Activated CD4-positive, alpha-beta T cell treated with anti-CD3 and anti-CD28 coated beads, Interleukin-2, amount 10 ng/mL, durations not matched to agents 24 days and 14 days (primary cell): ENCODE data around the gene MYRF. TPM values are rescaled to one million over a fixed set of nuclear protein-coding genes. Genes with fewer than 3 reads are reported as not detected.

ENCODE experiments used
- DNase-seq: peaks from one replicate; pipeline ENCODE4 v3.0.0; 2022
- H3K27ac Mint-ChIP-seq: one replicate; pipeline ENCODE4 v1.8.0; 2022; ENCODE audit warnings: mild to moderate bottlenecking, mixed read lengths
- H3K27me3 Mint-ChIP-seq: one replicate; pipeline ENCODE4 v1.8.0; 2022; ENCODE audit warnings: mixed read lengths
- H3K36me3 Mint-ChIP-seq: one replicate; pipeline ENCODE4 v1.8.0; 2022; ENCODE audit warnings: low read depth, mild to moderate bottlenecking, mixed read lengths
- H3K4me1 Mint-ChIP-seq: one replicate; pipeline ENCODE4 v1.8.0; 2021; ENCODE audit warnings: mixed read lengths
- H3K4me3 Mint-ChIP-seq: one replicate; pipeline ENCODE4 v1.8.0; 2022; ENCODE audit warnings: mild to moderate bottlenecking, moderate library complexity, mixed read lengths
- H3K9me3 Mint-ChIP-seq: one replicate; pipeline ENCODE4 v1.8.0; 2021; ENCODE audit warnings: mixed read lengths
- intact Hi-C: fragments of 100-400 bp; cut with micrococcal nuclease; formaldehyde crosslinking; loops from one replicate; pipeline ENCODE4 v1.15.1; 2023
- total RNA-seq: library from RNA; stranded (reverse); gene quantifications from 2 replicates; pipeline ENCODE4 v1.2.3, GENCODE V29; 2022

The MYRF gene
- total RNA-seq, 1 donor from 2014 or later = 1.2 TPM

DNA sequence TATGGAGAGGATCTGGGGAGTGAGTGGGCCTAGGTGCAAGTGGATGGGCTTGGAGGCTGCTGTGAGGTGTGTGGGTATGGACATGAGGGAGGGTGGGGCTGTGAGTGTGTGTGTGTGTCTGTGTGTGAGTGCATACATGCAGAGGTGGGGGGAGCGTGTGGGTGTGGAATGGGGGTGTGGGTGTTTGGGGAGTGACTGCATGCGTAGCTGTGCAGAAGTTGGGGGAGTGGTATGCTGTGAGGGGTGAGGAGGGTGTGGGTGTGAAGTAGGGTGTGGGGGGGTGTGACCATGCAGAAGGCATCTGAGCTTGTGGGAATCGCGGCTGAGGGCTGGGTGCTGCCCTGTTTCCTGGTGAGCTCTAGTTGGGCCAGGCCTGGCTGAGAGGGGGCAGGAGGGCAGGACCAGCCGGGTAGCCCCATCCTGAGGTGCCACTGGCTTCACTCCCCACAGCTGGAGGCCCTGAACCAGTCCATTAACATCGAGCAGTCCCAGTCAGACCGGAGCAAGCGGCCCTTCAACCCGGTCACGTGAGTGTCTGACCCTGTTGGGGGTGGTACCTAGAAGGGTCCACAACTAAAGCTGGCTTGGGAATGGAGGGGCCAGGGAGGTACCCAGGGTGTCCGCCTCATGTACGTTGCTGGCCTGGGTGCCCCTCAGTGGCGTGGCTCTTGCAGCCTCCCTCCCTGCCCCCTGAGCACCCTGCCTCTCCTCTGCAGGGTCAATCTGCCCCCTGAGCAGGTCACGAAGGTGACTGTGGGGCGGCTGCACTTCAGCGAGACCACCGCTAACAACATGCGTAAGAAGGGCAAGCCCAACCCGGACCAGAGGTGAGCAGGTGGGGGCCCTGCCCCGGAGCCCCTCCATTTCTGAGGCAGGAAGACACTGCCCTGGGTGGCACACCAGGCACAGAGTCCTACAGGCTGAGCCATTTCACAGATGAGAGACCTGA, 23.4 kb downstream of the MYRF start:
- intact Hi-C loops = loop anchor here (2.0 kb wide), 1 partner anchor 23 kb away; the partner anchor contains the start of gene MYRF
- H3K9me3 Mint-ChIP-seq = no peaks in the 10 kb centered on the region
- no peaks in the 10 kb centered on the region for H3K27me3 Mint-ChIP-seq
- DNase-seq = peak; percentile 54
- H3K4me1 Mint-ChIP-seq = peaks cover 15% of the 10 kb centered on the region
- H3K27ac Mint-ChIP-seq = no peak overlapping the region
- no peaks in the 10 kb centered on the region for H3K36me3 Mint-ChIP-seq
- no peak overlapping the region for H3K4me3 Mint-ChIP-seq

DNA sequence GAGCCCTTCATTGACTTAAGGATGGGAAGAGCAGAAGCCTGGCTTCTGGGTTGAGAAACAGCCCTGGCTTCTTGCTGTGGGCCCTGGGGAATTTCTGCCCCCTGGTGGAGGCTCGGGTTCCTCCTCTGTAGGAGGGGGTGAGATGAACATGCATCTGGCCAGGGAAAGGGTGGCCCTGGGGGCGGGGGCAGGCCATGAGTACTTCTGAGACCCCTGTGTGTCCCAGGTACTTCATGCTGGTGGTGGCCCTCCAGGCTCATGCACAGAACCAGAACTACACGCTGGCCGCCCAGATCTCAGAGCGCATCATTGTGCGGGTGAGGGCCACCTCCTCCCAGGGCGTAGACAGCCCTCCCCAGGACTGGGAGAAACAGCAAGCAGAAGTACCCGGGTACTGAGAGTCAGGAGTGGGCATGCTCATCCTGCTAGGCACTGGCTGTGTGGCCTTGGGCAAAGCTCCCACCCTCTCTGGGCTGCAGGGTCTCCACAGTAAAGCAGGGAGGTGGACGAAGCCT, 24.2 kb downstream of the MYRF start:
- no peak overlapping the region for H3K27ac Mint-ChIP-seq
- intact Hi-C loops = loop anchor here (1.0 to 2.0 kb wide), 2 partner anchors 16 to 24 kb away; partner anchors contain the start of genes FEN1, MYRF and TMEM258

DNA sequence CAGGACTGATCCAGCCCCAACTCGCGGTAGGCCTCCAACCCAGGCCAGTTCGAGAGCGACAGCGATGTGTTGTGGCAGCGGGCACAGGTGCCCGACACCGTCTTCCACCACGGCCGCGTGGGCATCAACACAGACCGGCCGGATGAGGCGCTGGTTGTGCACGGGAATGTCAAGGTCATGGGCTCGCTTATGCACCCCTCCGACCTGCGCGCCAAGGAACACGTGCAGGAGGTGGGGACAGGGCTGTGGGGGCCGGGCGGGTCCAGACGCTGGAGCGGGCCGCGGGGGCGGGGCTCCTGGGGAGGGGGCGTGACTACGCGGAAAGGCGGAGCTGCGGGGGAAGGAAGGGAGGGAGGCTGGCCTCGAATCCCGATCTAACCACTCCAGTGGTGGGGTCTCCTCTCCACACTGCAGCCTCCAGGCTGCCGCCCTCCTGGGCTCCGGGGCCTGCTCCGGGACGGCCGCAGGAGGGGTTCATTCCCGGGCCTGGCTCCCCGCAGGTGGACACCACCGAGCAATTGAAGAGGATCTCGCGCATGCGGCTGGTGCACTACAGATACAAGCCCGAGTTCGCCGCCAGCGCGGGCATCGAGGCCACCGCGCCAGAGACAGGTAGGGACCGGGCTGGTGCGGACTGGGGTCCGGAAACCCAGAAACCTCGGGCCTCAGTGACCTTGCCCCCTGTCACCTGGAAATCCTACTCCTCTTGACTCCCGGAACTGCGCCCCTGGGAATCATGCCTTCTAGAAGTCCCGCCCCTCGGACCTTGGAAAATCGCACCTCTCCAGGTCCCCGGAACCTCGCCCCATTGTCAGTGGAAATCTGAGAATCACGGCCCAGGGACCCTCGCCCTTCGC, 25.0 kb downstream of the MYRF start:
- no peaks in the 10 kb centered on the region for H3K36me3 Mint-ChIP-seq
- H3K4me1 Mint-ChIP-seq = peaks cover 13% of the 10 kb centered on the region
- H3K4me3 Mint-ChIP-seq = peak overlapping the region; percentile 71
- peak; percentile 93 for DNase-seq
- intact Hi-C loops = loop anchor here (1.0 to 2.0 kb wide), 2 partner anchors 15 to 25 kb away; partner anchors contain the start of genes FEN1, MYRF and TMEM258
- H3K27ac Mint-ChIP-seq = no peak overlapping the region
- H3K9me3 Mint-ChIP-seq = no peaks in the 10 kb centered on the region
- H3K27me3 Mint-ChIP-seq = no peaks in the 10 kb centered on the region

More for the DNA sequence above, 24.2 kb downstream of the MYRF start:
- no peaks in the 10 kb centered on the region for H3K36me3 Mint-ChIP-seq
- H3K27me3 Mint-ChIP-seq = no peaks in the 10 kb centered on the region
- H3K4me1 Mint-ChIP-seq = peaks cover 13% of the 10 kb centered on the region
- DNase-seq = peak; percentile 90
- no peaks in the 10 kb centered on the region for H3K9me3 Mint-ChIP-seq
- H3K4me3 Mint-ChIP-seq = peak overlapping the region; percentile 71

DNA sequence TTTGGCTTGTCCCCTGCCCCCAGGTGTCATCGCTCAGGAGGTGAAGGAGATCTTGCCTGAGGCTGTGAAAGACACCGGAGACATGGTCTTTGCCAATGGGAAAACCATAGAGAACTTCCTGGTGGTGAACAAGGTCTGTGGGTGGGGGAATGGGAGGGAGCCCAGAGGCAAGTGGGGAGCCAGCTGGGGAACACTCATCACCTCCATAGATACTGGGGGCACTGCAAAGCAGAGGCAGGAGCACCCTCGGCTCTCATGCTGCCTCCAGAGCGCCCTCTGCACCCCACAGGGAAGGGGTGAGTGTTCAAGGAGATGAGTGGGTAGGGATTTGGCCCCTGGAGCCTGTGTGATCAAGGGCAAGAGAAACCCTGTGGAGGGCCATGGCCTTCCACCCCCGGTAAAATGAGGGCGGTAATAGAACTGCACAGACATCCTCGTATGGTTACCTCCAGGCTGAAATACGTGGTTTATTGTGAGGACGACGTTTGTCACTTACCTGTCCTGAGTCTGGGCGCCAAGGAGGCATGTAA, 26.0 kb downstream of the MYRF start:
- H3K36me3 Mint-ChIP-seq = no peaks in the 10 kb centered on the region
- no peaks in the 10 kb centered on the region for H3K27me3 Mint-ChIP-seq
- no peak for DNase-seq
- peak overlapping the region; percentile 64 for H3K4me3 Mint-ChIP-seq
- peaks cover 13% of the 10 kb centered on the region for H3K4me1 Mint-ChIP-seq
- H3K27ac Mint-ChIP-seq = no peak overlapping the region
- intact Hi-C loops = no loop called here
- no peaks in the 10 kb centered on the region for H3K9me3 Mint-ChIP-seq

DNA sequence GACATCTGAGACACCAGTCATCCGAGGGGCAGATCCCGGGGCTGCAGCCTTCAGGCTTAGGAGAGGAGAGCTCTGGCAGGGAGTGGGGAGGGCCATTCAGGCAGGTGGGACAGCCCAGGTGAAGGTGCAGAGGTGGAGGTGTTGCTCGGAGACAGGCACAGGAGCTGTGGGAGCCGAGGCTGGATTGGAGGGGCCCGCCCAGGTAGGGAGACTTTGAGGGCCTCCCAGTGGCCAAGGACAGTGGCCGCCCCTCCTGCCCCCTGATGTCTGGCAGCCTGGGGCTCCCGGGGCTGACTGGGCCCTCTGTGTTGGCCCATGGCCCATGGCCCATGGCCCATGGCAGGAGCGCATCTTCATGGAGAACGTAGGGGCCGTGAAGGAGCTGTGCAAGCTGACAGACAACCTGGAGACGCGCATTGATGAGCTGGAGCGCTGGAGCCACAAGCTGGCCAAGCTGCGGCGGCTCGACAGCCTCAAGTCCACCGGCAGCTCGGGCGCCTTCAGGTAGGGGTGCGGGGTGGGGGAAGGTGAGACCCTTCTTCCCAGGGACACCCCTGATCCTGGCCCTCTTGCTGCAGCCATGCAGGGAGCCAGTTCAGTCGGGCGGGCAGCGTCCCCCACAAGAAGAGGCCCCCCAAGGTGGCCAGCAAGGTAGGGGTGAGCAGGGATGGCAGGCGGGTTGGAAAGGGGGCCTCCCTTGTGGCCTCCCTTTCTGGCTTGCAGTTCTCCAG, 26.6 kb downstream of the MYRF start:
- no peak overlapping the region for H3K27ac Mint-ChIP-seq
- peaks cover 13% of the 10 kb centered on the region for H3K4me1 Mint-ChIP-seq
- H3K9me3 Mint-ChIP-seq = no peaks in the 10 kb centered on the region
- H3K4me3 Mint-ChIP-seq = no peak overlapping the region
- no peak for DNase-seq
- no peaks in the 10 kb centered on the region for H3K36me3 Mint-ChIP-seq
- intact Hi-C loops = no loop called here
- no peaks in the 10 kb centered on the region for H3K27me3 Mint-ChIP-seq

DNA sequence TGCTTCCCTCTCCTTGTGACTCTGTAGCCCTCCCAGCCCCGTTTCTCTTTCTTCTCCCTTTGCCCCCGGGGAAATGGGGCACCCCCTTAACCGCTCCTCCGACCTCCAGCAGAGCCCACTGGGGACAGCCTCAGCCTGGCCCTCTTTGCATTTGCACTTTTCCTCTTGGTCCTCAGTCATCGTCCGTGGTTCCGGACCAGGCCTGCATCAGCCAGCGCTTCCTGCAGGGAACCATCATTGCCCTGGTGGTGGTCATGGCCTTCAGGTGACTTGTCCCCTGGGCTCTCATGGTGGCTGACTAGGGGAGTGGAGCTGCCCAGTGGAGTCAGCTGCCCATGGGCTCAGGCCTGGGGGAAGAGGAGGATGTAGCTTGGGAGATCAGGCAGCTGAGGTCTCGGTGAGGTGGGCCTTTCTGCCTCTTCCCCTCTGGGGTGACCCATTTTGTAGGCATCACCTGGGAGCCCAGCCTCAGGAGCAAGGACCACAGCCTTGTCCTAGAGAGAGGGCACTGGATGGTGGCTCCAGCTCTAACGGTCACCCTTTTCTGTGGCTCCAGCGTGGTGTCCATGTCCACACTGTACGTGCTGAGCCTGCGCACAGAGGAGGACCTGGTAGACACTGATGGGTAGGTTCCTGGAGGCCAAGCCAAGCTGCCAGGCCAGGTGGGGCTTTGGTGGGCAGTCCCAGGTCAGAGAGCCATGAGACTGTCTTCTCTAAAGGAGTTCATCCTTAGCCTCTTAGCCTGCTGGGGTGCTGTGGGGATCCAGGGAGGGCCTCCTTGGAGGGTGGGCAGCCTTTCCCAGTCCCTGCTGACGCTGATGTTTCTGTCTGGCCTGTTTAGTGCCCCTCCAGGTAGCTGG, 27.5 kb downstream of the MYRF start:
- no peak overlapping the region for H3K27ac Mint-ChIP-seq
- no peaks in the 10 kb centered on the region for H3K9me3 Mint-ChIP-seq
- H3K27me3 Mint-ChIP-seq = no peaks in the 10 kb centered on the region
- peaks cover 13% of the 10 kb centered on the region for H3K4me1 Mint-ChIP-seq
- H3K4me3 Mint-ChIP-seq = no peak overlapping the region
- DNase-seq = no peak
- peaks cover 3% of the 10 kb centered on the region for H3K36me3 Mint-ChIP-seq
- intact Hi-C loops = no loop called here

DNA sequence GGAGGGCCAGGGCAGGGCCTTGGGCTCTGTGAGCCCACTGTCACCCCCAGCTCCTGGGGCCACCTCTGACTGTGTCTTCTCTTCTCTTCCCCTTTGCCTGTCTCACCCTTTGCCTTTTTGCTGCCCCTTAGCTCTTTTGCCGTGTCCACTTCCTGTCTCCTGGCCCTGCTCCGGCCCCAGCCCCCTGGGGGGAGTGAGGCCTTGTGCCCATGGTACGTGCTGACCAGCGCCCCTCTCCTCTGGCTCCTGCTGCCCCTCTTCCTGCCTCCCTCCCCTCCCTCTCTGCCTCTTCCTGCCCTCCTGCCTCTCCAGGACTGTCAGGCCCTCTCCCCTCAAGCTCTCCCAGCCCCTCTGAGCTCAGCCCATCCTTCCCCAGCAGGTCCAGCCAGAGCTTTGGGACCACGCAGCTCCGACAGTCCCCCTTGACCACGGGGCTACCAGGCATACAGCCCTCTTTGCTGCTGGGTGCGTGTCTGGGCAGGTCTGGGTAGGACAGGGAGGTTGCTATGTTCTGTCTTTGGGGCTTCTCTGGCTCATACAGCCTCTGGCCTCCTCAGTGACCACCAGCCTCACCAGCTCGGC, 28.2 kb downstream of the MYRF start:
- peaks cover 11% of the 10 kb centered on the region for H3K4me1 Mint-ChIP-seq
- no peaks in the 10 kb centered on the region for H3K9me3 Mint-ChIP-seq
- H3K4me3 Mint-ChIP-seq = no peak overlapping the region
- intact Hi-C loops = no loop called here
- no peak overlapping the region for H3K27ac Mint-ChIP-seq
- DNase-seq = no peak
- H3K27me3 Mint-ChIP-seq = no peaks in the 10 kb centered on the region
- H3K36me3 Mint-ChIP-seq = peaks cover 7% of the 10 kb centered on the region

DNA sequence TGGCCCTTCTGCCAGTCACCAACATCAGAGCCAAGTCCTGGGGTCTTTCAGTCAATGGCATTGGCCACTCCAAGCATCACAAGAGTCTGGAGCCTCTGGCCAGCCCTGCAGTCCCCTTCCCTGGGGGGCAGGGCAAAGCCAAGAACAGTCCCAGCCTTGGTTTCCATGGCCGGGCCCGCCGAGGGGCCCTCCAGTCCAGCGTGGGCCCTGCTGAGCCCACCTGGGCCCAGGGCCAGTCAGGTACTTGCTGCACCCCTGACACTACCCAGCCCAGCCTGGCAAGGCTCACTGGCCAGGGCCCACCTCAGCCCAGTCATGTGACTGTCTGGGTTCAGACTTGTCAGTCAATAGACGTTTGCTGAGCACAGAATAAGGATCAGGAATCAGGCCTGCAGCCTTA, 29.1 kb downstream of the MYRF start:
- DNase-seq = no peak
- peaks cover 8% of the 10 kb centered on the region for H3K4me1 Mint-ChIP-seq
- H3K4me3 Mint-ChIP-seq = no peak overlapping the region
- no peaks in the 10 kb centered on the region for H3K9me3 Mint-ChIP-seq
- no peak overlapping the region for H3K27ac Mint-ChIP-seq
- intact Hi-C loops = no loop called here
- no peaks in the 10 kb centered on the region for H3K27me3 Mint-ChIP-seq
- H3K36me3 Mint-ChIP-seq = peaks cover 8% of the 10 kb centered on the region

DNA sequence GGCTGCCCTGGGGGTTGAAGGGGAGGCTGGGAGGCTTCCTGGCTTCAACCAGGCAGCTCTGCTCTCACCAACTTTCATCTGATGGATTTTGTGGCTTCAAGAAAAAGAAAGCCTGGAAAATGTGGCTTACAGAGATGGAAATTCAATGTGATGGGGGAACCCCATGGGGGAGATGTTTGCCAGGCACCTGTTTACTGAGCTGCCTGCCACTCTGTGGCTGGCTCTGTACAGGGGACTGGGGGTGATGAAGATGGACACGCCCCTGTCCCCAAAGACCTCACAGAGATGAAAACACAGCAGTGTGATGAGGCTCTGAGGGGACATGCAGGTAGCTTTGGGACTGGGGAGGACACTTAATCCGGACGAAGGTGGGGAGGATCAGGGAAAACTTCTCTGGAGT, 29.9 kb downstream of the MYRF start:
- Mint-ChIP-seq H3K4me3 (no peak overlapping the region), H3K27me3 (no peaks in the 10 kb centered on the region), H3K36me3 (peaks cover 8% of the 10 kb centered on the region), H3K9me3 (no peaks in the 10 kb centered on the region), H3K27ac (no peak overlapping the region), H3K4me1 (peaks cover 3% of the 10 kb centered on the region)
- DNase-seq = no peak
- intact Hi-C loops = no loop called here

DNA sequence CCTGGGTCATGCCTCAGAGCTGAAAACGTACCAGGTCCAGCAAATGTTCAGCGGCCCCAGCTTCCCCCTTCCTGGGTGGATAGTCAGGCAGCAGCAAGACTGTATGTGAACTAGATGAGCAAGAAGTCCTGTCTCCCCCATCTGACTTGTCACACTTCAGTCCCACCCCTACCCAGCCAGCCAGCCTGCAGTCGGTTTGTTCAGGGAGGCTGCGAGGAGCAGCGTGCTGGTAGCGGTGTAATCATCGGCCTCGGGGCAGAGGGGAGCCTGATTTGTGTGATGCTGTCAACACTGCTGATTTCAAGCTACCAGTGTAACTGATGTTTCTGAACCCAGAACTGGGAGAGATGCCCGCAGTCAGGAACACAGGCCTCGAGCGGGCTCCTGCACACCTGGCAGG, 30.4 kb downstream of the MYRF start:
- no peak overlapping the region for H3K4me3 Mint-ChIP-seq
- intact Hi-C loops = no loop called here

DNA sequence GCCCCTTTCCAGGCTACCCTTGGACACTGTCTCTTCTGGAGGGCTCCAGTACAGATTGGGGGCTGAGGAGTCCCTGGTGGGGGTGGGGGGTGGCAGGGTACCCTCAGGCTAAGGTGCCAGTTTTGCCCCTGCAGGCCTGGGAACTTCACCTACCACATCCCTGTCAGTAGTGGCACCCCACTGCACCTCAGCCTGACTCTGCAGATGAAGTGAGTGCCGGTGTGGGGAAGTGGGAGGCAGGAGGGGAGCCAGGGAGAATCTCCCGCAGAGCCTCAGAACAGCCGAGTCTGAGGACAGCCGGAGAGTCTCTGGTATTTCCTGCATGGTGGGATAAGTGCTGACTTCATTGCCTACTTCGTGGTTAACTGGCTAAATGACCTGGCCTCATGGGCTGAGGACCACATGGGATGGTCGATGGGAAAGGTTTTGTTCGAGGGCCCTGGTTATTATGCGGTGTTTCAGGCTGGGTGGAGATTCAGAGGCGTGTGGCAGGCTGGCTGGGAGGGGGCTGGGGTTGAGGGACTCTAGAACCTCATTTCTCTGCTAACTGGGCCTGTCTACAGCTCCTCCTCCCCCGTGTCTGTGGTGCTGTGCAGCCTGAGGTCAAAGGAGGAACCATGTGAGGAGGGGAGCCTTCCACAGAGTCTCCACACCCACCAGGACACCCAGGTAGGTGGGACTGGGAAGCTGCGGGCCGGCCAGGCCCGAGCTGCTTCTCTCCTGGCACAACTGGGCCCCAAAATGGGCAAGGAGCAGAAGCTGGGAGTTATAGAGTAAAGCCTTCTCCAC, 31.5 kb downstream of the MYRF start:
- Mint-ChIP-seq H3K27me3 (no peaks in the 10 kb centered on the region), H3K36me3 (peaks cover 17% of the 10 kb centered on the region), H3K9me3 (no peaks in the 10 kb centered on the region), H3K4me3 (no peak overlapping the region), H3K4me1 (no peaks in the 10 kb centered on the region), H3K27ac (no peak overlapping the region)
- intact Hi-C loops = no loop called here
- no peak for DNase-seq

More for the DNA sequence above, 30.4 kb downstream of the MYRF start:
- DNase-seq = no peak
- H3K27ac Mint-ChIP-seq = no peak overlapping the region
- peaks cover 2% of the 10 kb centered on the region for H3K4me1 Mint-ChIP-seq
- peaks cover 8% of the 10 kb centered on the region for H3K36me3 Mint-ChIP-seq
- no peaks in the 10 kb centered on the region for H3K27me3 Mint-ChIP-seq
- H3K9me3 Mint-ChIP-seq = no peaks in the 10 kb centered on the region

DNA sequence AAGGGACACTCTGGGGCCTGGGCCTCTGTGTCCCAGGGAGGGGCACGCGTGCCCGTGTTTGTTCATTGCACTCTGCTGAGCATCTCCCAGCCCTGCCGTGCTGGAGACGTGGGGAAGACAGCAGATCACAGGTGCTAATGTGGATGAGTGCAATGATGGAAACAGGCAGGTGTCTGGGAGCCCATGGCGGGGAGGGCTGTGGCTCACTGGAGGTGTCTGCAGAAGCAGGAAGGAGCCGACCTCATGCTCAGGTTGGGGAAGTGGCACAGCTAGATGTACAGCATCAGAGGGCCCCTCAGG, 32.0 kb downstream of the MYRF start:
- H3K27me3 Mint-ChIP-seq = no peaks in the 10 kb centered on the region

More for the DNA sequence above, 32.0 kb downstream of the MYRF start:
- Mint-ChIP-seq H3K36me3 (peaks cover 21% of the 10 kb centered on the region), H3K9me3 (no peaks in the 10 kb centered on the region), H3K4me1 (peaks cover 3% of the 10 kb centered on the region), H3K4me3 (no peak overlapping the region), H3K27ac (no peak overlapping the region)
- no peak for DNase-seq
- intact Hi-C loops = no loop called here
